Measurements from ENCODE around the gene OR52E1.
"Not testable (repeated sequence)": the region's sequence is repeated elsewhere in the genome, so short reads cannot be mapped to it uniquely, and the experiment has no call there.

The OR52E1 gene
- total RNA-seq, result 0 reads per million in 2 donors

DNA sequence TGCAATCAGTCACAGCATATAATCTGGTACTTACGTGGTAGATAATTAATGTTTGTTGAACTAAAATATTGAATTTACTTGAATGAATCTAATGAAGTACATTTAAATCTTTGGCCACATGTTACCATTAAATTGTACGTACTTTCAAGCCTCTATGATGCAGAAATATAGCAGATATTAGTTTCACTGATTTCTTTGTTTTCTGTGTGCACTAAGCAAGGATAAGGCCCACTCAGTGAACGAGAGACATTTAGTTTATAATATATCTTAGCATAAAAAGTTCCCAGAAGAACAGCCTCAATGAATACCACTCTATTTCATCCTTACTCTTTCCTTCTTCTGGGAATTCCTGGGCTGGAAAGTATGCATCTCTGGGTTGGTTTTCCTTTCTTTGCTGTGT, at the start of gene OR52E1:
Gene OR52E1, plus strand, starts transcription at position 301 of the 400 bp plus-strand sequence.
- DNase-seq, result no peak

DNA sequence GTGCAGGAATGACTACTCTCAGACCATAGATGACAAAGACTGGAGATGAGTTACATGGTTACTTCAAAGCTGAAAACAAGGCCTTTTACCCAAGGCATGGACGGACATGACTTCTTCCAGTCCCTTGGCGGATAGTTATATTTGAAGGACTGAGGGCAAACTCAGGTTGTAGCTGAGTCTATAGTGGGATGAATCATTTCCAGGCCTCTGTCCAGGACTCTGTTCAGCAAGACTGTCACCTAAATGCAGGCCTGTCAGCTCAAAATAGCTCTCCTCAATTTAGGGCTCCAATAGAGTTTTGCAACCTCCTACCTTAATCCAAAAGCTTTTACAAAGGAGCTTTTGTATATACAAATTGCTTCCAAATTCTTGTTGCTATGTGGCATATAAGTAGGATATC, 47.4 kb upstream of the OR52E1 start:
- DNase-seq, result no peak

DNA sequence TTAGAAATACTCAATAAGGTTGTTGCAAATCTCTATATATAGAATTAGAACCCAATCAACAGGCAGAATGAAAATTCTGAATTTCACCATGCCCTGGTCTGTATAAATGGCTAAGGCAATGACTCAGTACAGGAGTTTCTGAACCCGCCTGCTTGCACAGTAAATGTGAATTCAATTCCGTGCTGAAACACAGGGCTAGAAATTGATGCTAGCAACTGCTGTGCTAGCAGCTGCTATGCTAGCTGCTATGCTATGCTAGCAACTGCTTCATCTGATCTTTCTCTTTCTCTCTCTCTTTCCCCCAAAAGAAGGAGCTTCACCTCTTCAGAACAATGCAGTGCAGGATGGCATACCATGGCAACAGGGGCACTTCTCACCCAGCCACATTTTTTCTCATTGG, 32.7 kb upstream of the OR52E1 start:
- DNase-seq, result no peak

DNA sequence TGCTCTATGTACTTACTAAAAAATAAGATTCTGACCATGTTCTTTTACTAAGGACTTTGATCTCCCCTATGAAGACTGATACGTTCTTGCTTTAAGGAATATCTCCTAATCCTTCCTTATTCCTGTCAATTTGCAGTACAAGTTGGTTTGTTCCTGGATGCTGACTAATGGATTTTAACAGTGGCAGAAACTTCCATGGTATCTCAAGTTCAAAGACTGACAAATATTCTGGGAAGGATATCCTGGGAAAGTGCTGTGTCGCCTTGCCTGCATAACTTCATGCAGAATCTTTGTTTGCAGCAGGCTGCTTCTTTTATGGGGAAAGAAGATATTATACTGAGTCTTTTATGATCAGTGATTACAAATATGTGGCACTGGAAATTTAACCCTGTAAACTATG, 31.4 kb upstream of the OR52E1 start:
- DNase-seq, result no peak

DNA sequence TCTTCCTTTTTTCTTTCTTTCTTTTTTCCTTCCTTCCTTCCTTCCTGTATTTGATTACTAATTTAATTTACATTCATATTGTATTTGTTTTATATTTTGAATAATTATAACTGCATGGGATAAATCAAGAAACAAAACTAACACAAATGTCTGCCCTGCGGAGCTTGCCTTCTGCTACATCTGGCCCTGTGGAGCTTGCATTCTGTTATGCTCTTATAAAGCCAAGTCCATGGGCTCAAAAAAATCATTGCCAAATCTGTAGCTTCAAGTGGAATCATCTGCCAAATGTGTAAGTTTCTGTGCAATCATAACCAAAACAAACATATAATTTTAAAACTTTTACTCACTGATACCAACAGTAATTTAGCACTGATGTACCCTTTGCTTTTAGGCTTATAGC, 31.0 kb upstream of the OR52E1 start:
- DNase-seq, result no peak

DNA sequence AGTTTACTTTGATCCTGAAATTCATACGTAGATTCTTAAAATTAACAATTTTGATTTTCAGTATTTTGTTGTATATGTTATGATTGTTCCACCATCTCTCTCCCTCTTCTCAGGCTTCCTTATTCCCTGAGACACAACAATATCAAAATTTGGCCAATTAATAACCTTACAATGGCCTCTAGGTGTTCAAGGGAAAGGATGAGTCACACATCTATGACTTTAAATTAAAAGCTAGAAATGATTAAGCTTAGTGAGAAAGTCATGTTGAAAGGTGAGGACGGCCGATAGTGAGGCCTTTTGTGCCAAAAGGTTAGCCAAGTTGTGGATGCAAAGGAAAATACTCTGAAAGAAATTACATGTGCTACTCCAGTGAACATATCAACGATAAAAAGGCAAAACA, 28.5 kb upstream of the OR52E1 start:
- no peak for DNase-seq

DNA sequence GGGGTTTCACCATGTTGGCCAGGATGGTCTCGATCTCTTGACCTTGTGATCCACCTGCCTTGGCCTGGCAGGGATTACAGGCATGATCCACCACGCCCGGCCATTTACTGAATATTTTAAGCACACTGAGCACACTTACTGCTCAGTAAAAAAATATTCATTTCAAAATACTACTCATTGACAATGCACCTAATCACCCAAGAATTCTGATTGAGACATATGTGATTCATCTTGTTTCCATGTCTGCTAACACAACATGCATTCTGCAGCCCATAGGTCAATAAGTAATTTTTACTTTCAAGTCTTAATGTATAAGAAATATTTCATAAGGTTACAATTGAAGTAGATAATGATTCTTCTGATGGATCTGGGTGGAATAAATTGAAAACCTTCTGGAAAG, 27.3 kb upstream of the OR52E1 start:
- no peak for DNase-seq

DNA sequence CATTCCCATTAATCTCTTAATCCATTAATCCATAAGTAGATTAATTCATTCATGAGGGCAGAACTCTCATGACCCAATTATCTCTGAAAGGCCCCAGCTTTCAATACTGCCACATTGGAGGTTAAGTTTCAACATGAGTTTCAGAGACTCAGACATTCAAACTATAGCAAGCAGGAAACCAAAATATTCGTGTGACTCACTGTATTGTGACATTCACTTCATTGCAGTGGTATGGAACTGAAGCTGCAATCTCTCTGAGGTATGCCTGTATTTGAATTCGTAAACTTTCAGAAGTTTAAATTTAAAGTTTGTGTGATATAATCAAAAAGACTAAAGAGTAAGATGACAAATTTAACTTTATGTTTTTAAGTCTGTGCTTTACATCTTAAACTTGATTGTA, 26.0 kb upstream of the OR52E1 start:
- no peak for DNase-seq

DNA sequence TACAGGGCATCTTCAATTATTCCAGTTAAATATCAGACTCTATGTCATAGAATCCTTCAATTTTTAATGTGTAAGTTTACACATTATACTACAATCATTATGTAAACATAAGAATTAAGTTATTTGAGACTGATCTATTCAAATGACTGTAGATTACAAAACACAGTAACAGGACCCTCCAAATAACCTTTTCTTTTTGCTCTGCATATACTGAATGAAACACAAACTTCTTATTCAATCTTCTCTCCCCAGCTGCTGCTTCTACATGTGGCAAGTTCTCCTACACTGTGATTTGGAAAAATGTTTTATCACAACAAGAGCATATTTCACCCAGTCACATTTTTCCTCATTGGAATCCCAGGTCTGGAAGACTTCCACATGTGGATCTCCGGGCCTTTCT, 23.1 kb upstream of the OR52E1 start, which contains the start of gene OR52J3:
Gene OR52J3, plus strand, starts transcription at position 301 of the 400 bp plus-strand sequence. Its CDS starts 0 bp downstream, at position 301.
- no peak for DNase-seq

DNA sequence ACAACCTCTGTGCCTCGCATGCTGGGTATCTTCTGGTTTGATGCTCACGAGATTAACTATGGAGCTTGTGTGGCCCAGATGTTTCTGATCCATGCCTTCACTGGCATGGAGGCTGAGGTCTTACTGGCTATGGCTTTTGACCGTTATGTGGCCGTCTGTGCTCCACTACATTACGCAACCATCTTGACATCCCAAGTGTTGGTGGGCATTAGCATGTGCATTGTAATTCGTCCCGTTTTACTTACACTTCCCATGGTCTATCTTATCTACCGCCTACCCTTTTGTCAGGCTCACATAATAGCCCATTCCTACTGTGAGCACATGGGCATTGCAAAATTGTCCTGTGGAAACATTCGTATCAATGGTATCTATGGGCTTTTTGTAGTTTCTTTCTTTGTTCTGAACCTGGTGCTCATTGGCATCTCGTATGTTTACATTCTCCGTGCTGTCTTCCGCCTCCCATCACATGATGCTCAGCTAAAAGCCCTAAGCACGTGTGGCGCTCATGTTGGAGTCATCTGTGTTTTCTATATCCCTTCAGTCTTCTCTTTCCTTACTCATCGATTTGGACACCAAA, 22.5 kb upstream of the OR52E1 start:
- DNase-seq, result no peak

DNA sequence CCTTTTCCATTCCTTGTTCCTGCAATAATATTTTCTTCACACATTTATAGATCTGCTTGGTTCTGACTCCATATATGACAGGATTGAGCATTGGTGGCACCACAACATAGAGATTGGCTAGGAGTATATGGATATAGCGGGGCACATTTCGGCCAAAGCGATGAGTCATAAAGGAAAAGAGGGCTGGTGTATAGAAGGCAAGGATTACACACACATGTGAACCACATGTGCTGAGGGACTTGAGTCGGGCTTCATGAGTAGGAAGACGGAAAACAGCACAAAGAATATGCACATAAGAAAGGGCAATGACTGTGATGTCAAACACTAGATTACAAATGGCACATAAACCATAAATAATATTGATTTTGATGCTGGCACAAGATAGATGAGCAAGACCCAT, 10.7 kb upstream of the OR52E1 start:
- DNase-seq, result not testable (repeated sequence)

DNA sequence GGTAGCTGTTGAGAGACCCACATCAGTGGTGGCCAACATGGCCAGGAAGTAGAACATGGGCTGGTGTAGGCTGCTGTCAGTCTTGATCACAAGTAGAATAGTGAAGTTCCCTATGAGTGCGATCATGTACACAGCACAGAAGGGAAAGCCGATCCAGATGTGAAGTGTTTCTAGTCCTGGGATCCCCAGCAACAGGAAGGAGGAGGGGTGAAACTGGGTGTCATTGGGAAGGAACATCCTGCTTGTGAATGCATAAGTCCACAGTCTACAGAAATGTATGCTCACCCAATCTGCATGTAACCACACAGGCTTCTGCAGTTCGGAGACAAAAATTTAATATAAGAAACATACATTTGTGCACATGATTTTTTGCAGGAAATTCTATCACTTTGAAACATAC, 10.0 kb upstream of the OR52E1 start, which contains the start of gene OR52E2:
Gene OR52E2, minus strand, starts transcription at position 237 of the 400 bp plus-strand sequence. Its CDS starts 0 bp downstream, at position 237.
- no peak for DNase-seq

DNA sequence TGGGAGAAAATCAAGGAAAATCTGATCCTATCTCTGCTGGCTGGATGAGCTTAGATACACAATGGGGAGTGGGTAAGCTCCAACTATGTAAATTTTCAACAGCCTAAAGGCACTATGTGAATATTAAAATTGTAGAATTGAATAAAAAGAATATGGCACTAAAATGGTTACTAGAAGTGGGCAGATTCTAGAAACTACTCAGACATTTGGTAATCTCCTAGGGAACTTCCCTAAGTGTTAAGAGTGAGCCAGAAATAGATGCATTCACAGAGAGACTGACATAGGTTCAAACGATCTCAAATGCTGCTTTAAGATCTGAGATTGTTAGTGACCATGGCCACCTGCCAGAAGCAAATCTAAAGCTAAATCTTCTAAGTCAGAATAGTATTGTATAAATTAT, 4.3 kb upstream of the OR52E1 start:
- no peak for DNase-seq

DNA sequence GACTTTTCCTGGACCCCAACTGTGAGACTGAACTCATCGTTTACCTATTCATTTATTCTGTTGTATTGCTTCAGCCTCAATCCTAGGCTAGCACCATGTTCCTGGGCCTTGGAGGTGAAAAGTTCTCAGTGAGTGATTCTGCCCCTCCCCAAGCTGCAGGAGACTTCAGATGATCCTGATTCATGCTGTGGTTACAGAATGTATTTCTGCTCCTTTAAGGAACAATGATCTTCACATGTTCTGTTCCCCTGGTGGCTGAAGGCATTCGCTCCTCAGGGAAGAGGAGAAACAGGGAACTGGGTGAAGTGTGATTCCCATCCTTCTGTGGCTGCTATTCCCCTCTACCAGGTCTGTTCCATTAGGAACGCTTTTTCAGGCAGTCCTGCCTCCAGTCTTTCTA, 2.4 kb downstream of the OR52E1 start:
- no peak for DNase-seq

DNA sequence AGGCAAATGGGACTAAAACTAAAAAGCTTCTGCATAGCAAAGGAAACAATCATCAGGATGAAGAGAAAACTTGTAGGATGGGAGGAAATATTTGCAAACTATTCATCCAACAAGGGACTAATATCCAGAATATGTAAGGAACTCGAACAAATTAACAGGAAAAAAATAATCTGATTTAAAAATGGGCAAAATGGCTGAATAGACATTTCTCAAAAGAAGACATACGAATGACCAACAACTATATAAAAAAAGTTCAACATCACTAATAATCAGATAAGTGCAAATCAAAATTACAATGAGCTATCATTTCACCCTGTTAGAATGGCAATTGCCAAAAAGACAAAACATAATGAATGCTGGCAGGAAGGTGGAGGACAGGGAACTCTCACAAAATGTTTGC, 12.0 kb downstream of the OR52E1 start:
- DNase-seq, result no peak

DNA sequence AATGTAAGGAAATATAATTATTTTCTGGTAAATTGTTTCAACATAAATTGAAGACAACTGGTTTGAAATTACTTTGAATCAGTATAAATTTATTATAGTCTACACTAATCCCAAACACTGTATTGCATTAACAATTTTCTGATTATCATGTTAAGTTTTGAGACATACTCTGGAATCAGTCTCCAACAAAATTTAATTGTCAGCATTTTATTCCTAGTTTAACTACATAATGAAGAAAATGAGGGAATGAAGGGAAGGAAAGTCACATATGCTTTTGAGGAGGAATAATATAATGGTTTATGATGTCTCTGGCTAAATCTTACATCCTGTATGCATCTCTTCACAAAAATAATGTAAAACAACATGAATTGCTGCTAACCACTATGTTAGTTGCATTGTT, 14.2 kb downstream of the OR52E1 start:
- DNase-seq, result no peak

DNA sequence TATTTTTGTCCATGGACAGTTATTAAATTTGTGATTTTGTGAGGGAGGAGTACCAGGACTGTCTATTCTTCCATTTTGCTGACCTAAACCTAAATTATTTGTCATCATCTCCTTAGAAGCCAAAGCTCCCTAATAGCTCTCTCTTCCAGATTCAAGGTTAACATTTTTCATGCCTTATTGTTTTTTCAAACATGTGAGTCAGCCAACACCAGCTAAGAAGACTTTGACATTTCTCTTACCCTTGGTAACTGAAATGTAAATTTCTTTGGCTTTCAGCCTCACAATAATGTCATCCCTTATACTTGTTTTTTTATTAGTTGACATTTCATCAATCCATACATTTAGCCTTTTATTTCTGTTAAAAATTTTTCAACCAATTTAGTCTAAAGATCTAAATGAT, 19.2 kb downstream of the OR52E1 start:
- DNase-seq, result no peak

DNA sequence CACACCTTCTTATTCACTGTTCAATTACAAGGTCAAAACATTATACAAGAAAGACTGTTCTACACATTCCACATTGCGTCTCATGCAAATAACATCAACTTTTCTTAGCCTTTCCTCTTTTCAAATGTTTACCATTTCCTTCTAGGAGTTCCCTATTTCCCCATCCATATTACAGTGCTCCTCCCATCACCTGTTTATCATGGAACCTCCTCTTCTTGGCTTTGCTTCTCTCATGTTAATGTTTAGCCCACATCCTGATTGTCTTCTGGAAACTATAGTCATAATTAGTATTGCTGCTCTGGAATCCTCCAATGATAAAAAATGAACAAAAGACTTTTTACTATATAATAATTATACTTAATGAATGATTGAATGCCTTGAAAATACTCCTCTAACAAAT, 21.3 kb downstream of the OR52E1 start:
- DNase-seq, result no peak

DNA sequence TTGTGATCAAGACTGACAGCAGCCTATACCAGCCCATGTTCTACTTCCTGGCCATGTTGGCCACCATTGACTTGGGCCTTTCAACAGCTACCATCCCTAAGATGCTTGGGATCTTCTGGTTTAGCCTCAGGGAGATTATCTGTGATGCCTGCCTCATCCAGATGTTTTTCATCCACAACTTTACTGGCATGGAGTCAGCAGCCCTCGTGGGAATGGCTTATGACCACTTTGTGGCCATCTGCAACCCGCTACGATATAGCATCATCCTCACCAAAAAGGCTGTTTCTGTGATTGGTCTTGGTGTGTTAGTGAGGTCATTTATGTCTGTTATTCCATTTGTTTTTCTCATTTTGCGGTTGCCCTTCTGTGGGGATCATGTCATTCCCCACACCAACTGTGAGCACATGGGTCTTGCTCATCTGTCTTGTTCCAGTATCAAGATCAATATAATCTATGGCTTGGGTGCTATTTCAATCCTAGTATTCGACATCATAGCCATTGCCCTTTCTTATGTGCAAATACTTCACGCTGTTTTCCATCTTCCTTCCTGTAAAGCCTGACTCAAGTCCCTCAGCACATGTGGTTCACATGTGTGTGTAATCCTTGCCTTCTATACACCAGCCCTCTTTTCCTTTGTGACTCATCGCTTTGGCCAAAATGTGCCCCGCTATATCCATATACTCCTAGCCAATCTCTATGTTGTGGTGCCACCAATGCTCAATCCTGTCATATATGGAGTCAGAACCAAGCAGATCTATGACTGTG, 23.6 kb downstream of the OR52E1 start:
- DNase-seq, result no peak

DNA sequence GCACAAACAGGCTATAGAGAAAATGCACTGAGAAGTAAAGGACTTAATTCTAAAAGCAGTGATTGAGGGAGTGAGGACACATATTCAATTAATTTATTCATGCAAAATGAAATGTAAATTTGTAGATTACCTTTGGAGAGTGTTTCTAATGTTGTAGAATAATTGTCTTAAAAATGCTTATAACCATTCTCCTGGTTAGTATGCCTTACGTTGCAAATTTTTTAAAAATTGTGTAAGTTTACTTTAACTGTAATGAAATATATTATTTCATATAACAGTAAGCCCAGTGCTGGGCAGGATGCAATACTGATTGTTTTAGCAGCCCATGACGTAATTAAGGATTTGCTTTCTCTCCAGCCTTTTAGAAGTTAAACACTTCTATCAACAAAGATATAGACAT, 26.6 kb downstream of the OR52E1 start:
- no peak for DNase-seq

DNA sequence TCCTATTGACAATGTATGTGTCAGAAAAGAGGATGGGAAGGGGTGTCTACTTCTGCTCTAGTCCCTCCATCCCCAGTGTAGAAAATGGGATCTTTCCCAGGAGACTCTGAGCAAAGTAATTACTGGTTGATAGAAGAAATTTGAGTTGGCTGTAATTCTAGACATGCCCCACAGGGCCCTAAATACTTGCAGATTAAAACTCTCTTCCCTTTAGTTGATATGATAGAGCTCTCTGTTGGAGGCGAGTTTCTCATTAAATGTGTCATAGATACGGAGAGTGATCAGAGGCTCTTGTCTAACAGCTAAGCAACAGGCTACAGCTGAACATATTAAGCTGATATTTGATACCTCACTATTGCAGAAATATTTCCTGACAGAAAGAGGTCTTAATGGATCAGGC, 32.9 kb downstream of the OR52E1 start:
- no peak for DNase-seq

DNA sequence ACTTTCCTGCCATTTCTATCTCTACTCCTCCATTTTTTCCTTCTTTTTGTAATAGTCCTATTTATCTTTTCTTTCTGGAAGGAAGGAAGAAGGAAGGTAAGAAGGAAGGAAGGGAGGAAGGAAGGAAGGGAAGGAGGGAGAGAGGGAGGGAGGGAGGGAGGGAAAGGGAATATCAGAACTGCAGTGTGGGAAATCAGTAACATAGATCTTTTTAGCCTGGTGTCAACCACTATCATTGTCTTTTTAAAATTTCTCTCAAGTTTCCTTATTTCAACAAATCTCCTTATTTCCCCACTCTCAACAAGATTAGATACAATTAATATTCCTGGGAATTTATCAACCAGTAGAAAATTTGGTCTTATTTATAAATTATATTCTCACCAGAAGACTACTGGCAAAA, 33.7 kb downstream of the OR52E1 start:
- no peak for DNase-seq

DNA sequence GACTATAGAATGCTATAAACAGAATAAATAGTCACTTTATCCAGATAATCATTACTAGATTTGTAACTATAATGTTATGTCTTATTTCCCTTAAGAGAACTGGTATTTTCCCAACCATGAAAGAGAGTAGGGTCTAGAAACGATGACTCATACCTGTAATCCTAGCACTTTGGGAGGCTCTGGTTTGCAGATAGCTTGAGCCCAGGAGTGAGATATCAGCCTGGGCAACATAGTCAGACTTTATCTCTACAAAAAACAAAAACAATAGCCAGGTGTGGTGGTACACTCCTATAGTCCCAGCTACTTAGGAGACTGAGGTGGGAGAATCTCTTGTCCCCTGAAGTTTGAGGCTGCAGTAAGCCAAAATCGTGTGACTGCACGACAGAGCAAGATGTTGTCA, 37.9 kb downstream of the OR52E1 start:
- no peak for DNase-seq

DNA sequence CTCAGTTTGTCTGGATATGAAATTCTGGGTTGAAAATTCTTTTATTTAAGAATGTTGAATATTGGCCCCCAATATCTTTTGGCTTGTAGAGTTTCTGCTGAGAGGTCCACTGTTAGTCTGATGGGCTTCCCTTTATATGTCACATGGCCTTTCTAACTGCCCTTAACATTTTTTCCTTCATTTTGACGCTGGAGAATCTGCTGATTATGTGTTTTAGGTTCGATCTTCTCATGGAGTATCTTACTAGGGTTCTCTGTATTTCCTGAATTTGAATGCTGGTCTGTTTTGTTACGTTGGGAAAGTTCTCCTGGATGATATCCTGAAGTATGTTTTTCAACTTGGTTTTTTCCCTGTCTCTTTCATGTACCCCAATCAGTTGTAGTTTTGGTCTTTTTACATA, 46.0 kb downstream of the OR52E1 start:
- no peak for DNase-seq

DNA sequence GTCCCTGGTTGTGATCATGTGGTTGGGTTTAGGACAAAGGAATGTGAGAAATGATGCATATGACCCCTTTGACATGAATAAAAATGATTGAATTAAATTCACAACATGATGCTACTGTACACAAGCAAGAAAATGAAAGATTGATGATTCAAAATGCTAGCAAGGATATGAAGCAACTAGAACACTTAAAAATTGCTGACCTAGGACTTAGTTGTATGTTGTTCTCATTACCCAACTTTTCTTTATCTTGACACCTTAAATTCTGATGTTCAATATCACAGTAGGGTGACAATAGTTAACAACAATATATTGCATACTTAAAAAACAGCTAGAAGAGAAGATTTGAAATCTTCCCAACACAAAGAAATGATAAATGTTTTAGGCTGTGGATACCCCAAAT, 48.2 kb downstream of the OR52E1 start:
- DNase-seq, result no peak
